Fibroblast of villous mesenchyme (primary cell): ENCODE data around the gene SSC5D. TPM values are rescaled to one million over a fixed set of nuclear protein-coding genes. Genes with fewer than 3 reads are reported as not detected.
A peak's percentile ranks its signal among the peaks of the same experiment; 100 is the strongest.

Experiments
- DNase-seq: peaks from one replicate; pipeline ENCODE4 v3.0.0-alpha.2; 2010; ENCODE audit warnings: low read depth
- H3K4me3 ChIP-seq: 2 replicates; pipeline ENCODE4 v1.5.1; 2011; ENCODE audit warnings: low read depth, mild to moderate bottlenecking, low read length
- CTCF ChIP-seq: IDR thresholded peaks from 2 replicates; pipeline ENCODE4 v1.5.1; 2012; ENCODE audit warnings: low read depth, mild to moderate bottlenecking, low read length; ENCODE audit not compliant: insufficient read depth
- total RNA-seq: library from RNA; depleted of rRNA; stranded (reverse); fragments of >200 nt; gene quantifications from 2 replicates; pipeline ENCODE4 v1.2.3, GENCODE V29; 2012

The SSC5D gene
- total RNA-seq, 1 donor = 21.2 TPM

GRCh38 chr19:55451163-55451964 is 36.9 kb upstream of the SSC5D start:
- TF ChIP-seq CTCF = no peak
- no peak for DNase-seq
- H3K4me3 ChIP-seq = no peak overlapping the region

GRCh38 chr19:55451965-55452748 is 36.1 kb upstream of the SSC5D start:
- no peak for DNase-seq
- H3K4me3 ChIP-seq = no peak overlapping the region

GRCh38 chr19:55452749-55453346 is 35.4 kb upstream of the SSC5D start:
- H3K4me3 ChIP-seq = no peak overlapping the region
- TF ChIP-seq CTCF = no peak
- peak; percentile 65 for DNase-seq

More at GRCh38 chr19:55451965-55452748, 36.1 kb upstream of the SSC5D start:
- TF ChIP-seq CTCF = no peak

- TF ChIP-seq CTCF = no peak
- H3K4me3 ChIP-seq = no peak overlapping the region
- DNase-seq = no peak
These were observed 34.5 kb upstream of the SSC5D start for GRCh38 chr19:55453511-55454260.

GRCh38 chr19:55454787-55455243 is 33.4 kb upstream of the SSC5D start:
- DNase-seq = peak; percentile 29
- H3K4me3 ChIP-seq = no peak overlapping the region
- TF ChIP-seq CTCF = peak; percentile 76

- DNase-seq = no peak
- H3K4me3 ChIP-seq = no peak overlapping the region
- TF ChIP-seq CTCF = no peak
These were observed 32.5 kb upstream of the SSC5D start for GRCh38 chr19:55455576-55456235.
